ENCODE data around the gene LACRT.

DNA sequence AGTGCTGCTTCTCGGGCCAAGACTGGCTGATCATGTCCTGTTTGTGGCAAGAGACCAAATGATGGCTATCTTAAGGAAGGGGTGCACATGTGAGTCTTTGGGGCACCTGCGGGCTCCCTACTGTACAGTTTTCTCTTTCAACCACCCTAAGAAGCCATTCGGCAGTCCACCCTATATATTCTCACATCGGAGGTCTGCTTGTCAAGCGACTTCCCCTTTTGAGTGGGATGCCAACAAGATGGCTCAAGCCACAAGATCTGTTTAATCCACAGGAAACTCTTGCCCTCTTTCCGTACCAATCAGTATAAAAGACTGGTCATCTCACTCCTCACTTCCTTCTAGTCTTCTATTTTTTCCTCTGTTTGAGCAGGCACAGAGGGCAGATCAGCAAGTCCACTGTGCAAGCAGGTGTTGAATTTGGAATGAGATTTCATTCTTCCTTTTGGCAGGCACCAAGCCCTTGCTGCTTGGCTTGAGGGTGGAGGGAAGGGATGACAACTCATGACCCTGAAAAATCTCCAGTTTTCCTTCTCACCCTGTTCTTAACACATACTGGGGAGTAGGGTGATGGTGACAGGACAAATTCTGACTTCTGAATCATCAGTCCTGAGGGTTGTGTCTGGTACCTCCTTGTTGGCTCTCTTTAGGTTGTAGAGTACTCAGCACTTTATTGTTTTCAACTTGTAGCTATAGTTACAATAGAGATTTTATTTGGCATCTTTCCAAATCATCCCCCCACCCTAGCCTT, 17.6 kb downstream of the LACRT start:
- TF ChIP-seq EZH2 (IDR thresholded peaks at IDR 0.05; ENCODE audit: insufficient read depth, poor library complexity, severe bottlenecking) (no peak), EZH2phosphoT487 (IDR thresholded peaks at IDR 0.05; ENCODE audit: insufficient read depth, low read depth) (no peak)
